Measurements from ENCODE around the gene MAP2.

MAP2 gene

GRCh38 chr2:209600341-209601171 is 176.7 kb downstream of the MAP2 start:
- DNase-seq = no peak

- no peak for DNase-seq
Observed at GRCh38 chr2:209601497-209601896, 177.7 kb downstream of the MAP2 start.

- no peak for DNase-seq
Observed at GRCh38 chr2:209602259-209602658, 178.4 kb downstream of the MAP2 start.

- DNase-seq = no peak
Observed at GRCh38 chr2:209609531-209609930, 185.7 kb downstream of the MAP2 start.

GRCh38 chr2:209610631-209611030 is 186.8 kb downstream of the MAP2 start:
- DNase-seq = no peak

GRCh38 chr2:209613649-209614305 is 189.9 kb downstream of the MAP2 start:
- no peak for DNase-seq

GRCh38 chr2:209614690-209615369 is 191.0 kb downstream of the MAP2 start:
- DNase-seq = no peak

GRCh38 chr2:209619782-209620181 is 195.9 kb downstream of the MAP2 start:
- no peak for DNase-seq

- DNase-seq = no peak
Observed at GRCh38 chr2:209624192-209624938, 200.5 kb downstream of the MAP2 start.

- no peak for DNase-seq
Observed at GRCh38 chr2:209629597-209629996, 205.8 kb downstream of the MAP2 start.

GRCh38 chr2:209633911-209634310 is 210.1 kb downstream of the MAP2 start:
- DNase-seq = no peak

- no peak for DNase-seq
Observed at GRCh38 chr2:209636076-209636475, 212.2 kb downstream of the MAP2 start.

GRCh38 chr2:209637293-209637692 is 213.4 kb downstream of the MAP2 start:
- DNase-seq = no peak

GRCh38 chr2:209638346-209638745 is 214.5 kb downstream of the MAP2 start:
- DNase-seq = no peak

GRCh38 chr2:209640358-209640757 is 216.5 kb downstream of the MAP2 start:
- no peak for DNase-seq

GRCh38 chr2:209642146-209642820 is 218.4 kb downstream of the MAP2 start:
- no peak for DNase-seq

- no peak for DNase-seq
Observed at GRCh38 chr2:209644842-209645241, 221.0 kb downstream of the MAP2 start.

GRCh38 chr2:209648714-209649113 is 224.9 kb downstream of the MAP2 start:
- DNase-seq = no peak

- no peak for DNase-seq
Observed at GRCh38 chr2:209653134-209653533, 229.3 kb downstream of the MAP2 start.

- DNase-seq = no peak
Observed at GRCh38 chr2:209661286-209661894, 237.5 kb downstream of the MAP2 start.

- no peak for DNase-seq
Observed at GRCh38 chr2:209662021-209662420, 238.2 kb downstream of the MAP2 start.

- no peak for DNase-seq
Observed at GRCh38 chr2:209663139-209663538, 239.3 kb downstream of the MAP2 start.

Measured in stimulated activated CD4-positive, alpha-beta T cell treated with anti-CD3 and anti-CD28 coated beads, Interleukin-2, amount 100 ng/mL, for 24 hours (primary cell).